Measurements from ENCODE around the gene OR51B4. TPM values are rescaled to one million over a fixed set of nuclear protein-coding genes. Genes with fewer than 3 reads are reported as not detected.
"Not testable (repeated sequence)": the region's sequence is repeated elsewhere in the genome, so short reads cannot be mapped to it uniquely, and the experiment has no call there.

OR51B4 gene
- total RNA-seq, 2 donors from 2014 or later = not detected

GRCh38 chr11:5313326-5314023 is 11.7 kb upstream of the OR51B4 start:
- not testable (repeated sequence) for H3K36me3 Mint-ChIP-seq (ENCODE audit: insufficient read depth in 2 of 2); H3K4me3 Mint-ChIP-seq; DNase-seq; H3K4me1 Mint-ChIP-seq (ENCODE audit: low read depth); H3K27ac Mint-ChIP-seq; H3K27me3 Mint-ChIP-seq (ENCODE audit: low read depth); H3K9me3 Mint-ChIP-seq; ATAC-seq (replicated peaks in 1 of 2)

- ATAC-seq (replicated peaks in 1 of 2) (no peak), DNase-seq (no peak)
- H3K4me1 Mint-ChIP-seq (ENCODE audit: low read depth) = no peaks in the 10 kb centered on the region
- peaks cover 1 to 2% of the 10 kb centered on the region in 2 donors for H3K9me3 Mint-ChIP-seq
- H3K27ac Mint-ChIP-seq = no peak overlapping the region
- H3K36me3 Mint-ChIP-seq (ENCODE audit: insufficient read depth in 2 of 2) = no peaks in the 10 kb centered on the region
- H3K4me3 Mint-ChIP-seq = no peak overlapping the region
- peaks cover 7% of the 10 kb centered on the region for H3K27me3 Mint-ChIP-seq (ENCODE audit: low read depth)
Measured at GRCh38 chr11:5310423-5310822, 8.7 kb upstream of the OR51B4 start.

DNA sequence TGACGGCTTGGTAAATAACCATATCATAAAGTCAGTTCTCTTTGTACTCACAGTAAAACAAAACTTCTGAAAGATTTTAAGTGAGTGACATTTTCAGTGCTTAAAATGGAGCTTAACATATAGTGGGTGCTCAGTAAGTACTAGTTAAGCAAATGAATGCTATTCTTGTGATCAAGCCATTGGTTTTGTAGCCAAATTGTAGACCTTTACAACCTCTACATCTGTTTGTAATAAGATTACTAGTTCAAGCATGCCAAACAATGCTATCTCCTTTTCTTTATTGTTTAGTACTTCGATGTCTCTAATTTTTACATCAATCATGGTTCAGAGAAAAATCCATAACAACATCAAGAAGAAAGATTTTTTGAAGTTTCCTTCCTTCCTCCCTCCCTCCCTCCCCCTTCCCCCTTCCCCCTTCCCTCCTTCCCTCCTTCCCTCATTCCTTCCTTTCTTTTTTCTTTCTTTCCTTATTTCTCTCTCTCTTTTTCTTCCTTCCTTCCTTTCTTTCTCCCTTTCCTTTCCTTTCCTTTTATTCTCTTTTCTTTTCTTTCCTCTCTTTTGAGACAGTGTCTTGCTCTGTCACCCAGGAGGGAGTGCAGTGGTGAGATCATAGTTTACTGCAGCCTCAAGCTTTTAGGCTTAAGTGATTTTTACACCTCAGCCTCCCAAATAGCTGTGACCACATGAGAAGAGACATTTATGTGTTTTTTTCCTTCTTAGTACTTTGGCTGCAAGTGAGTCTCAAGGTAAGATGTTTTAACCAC is 5.7 kb upstream of the OR51B4 start:
- Mint-ChIP-seq H3K9me3 (no peaks in the 10 kb centered on the region), H3K4me1 (ENCODE audit: low read depth) (no peaks in the 10 kb centered on the region), H3K4me3 (no peak overlapping the region), H3K27ac (no peak overlapping the region), H3K36me3 (ENCODE audit: insufficient read depth in 2 of 2) (no peaks in the 10 kb centered on the region), H3K27me3 (ENCODE audit: low read depth) (peaks cover 7% of the 10 kb centered on the region)
- DNase-seq (no peak), ATAC-seq (replicated peaks in 1 of 2) (no peak)

DNA sequence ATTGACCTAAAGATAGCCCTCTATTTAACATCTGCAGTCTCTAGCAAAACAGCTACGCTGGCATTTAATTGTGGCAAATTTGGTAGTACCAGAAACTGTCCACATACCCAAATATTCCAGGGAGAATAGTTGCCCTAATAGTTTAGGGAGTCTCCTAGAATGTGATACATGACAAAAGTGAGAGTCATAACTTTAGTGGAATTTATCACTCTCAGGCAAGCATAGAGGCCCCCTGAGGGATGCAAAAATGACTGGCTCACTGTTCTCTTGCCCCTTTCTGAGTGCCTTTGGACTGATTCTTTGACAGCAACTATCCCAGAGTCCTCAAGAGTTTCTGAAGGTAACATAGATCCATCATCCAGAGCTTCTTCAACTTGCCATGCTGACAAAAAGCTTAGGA is 2.3 kb upstream of the OR51B4 start:
- Mint-ChIP-seq H3K9me3 (no peaks in the 10 kb centered on the region), H3K27ac (no peak overlapping the region), H3K36me3 (ENCODE audit: insufficient read depth in 2 of 2) (no peaks in the 10 kb centered on the region), H3K27me3 (ENCODE audit: low read depth) (peaks cover 12% of the 10 kb centered on the region), H3K4me1 (ENCODE audit: low read depth) (no peaks in the 10 kb centered on the region), H3K4me3 (no peak overlapping the region)
- ATAC-seq (replicated peaks in 1 of 2) = no peak
- no peak for DNase-seq

DNA sequence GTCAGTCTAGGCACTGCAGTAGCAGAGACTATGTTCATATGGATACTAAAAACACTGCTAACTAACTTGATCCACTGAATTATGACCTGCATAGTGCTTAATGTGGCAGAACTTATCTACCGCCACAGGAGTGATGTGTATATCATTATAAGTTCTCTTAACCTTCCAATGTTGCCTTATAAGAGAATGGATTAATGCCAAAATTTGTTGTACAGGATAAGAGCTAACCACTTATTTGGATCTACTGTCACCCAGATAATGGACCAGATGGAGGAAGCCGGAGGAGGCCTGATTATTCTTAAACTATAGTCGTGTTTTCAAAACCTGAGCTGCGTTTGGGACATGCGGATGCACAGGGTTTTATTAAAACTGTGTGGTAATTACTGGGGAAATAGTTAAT is 1.9 kb upstream of the OR51B4 start:
- no peaks in the 10 kb centered on the region for H3K4me1 Mint-ChIP-seq (ENCODE audit: low read depth)
- no peaks in the 10 kb centered on the region for H3K9me3 Mint-ChIP-seq
- H3K27ac Mint-ChIP-seq = no peak overlapping the region
- no peaks in the 10 kb centered on the region for H3K36me3 Mint-ChIP-seq (ENCODE audit: insufficient read depth in 2 of 2)
- H3K4me3 Mint-ChIP-seq = no peak overlapping the region
- DNase-seq = no peak
- H3K27me3 Mint-ChIP-seq (ENCODE audit: low read depth) = peaks cover 12% of the 10 kb centered on the region
- no peak for ATAC-seq (replicated peaks in 1 of 2)

DNA sequence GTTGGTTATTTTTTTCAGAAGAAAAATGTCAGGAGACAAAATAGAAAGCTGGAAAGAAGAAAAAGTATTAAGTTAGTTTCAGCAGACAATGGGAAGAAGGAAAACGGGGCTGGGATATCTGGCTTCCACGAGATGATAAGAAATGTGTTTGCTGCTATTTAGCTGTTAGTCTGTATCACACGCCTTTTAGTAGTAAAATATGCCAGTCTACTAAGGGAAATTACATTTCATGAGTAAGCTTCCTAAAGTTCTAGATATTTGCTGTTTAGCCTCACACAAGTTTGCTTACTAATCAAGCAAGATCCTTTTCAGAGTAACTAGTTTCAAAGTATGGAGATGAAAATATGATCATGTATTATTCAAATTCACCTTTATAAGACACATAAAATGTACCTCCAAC is 1.5 kb downstream of the OR51B4 start:
- DNase-seq (no peak), ATAC-seq (replicated peaks in 1 of 2) (no peak)

DNA sequence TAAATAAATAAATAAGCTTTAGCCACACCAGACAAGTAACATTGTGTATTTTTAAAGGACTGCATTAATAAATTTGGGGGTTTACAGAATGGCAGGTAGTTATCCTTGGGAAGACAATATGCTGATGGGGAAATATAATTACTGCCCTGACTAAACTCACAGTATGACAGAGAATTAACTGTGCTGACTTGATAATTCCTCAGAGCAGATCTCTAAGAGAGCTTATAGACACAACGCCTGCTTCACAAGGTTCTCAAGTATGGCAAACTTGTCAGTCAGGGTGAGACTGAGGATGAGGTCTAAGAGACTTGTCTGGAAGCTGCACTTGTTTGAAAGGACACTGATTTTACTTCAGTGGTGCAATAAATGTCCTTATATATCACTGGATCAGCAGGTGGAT is 3.3 kb downstream of the OR51B4 start:
- no peak for ATAC-seq (replicated peaks in 1 of 2)
- no peak overlapping the region for H3K27ac Mint-ChIP-seq
- peaks cover 6% of the 10 kb centered on the region for H3K27me3 Mint-ChIP-seq (ENCODE audit: low read depth)
- no peaks in the 10 kb centered on the region for H3K36me3 Mint-ChIP-seq (ENCODE audit: insufficient read depth in 2 of 2)
- no peak for DNase-seq
- no peak overlapping the region for H3K4me3 Mint-ChIP-seq
- H3K9me3 Mint-ChIP-seq = no peaks in the 10 kb centered on the region
- H3K4me1 Mint-ChIP-seq (ENCODE audit: low read depth) = no peaks in the 10 kb centered on the region

More for the DNA sequence above, 1.5 kb downstream of the OR51B4 start:
- no peaks in the 10 kb centered on the region for H3K9me3 Mint-ChIP-seq
- H3K36me3 Mint-ChIP-seq (ENCODE audit: insufficient read depth in 2 of 2) = no peaks in the 10 kb centered on the region
- no peak overlapping the region for H3K4me3 Mint-ChIP-seq
- peaks cover 6% of the 10 kb centered on the region for H3K27me3 Mint-ChIP-seq (ENCODE audit: low read depth)
- no peak overlapping the region for H3K27ac Mint-ChIP-seq
- no peaks in the 10 kb centered on the region for H3K4me1 Mint-ChIP-seq (ENCODE audit: low read depth)

- Mint-ChIP-seq H3K9me3 (no peaks in the 10 kb centered on the region), H3K36me3 (ENCODE audit: insufficient read depth in 2 of 2) (no peaks in the 10 kb centered on the region), H3K27me3 (ENCODE audit: low read depth) (peaks cover 6% of the 10 kb centered on the region), H3K4me3 (no peak overlapping the region), H3K4me1 (ENCODE audit: low read depth) (no peaks in the 10 kb centered on the region), H3K27ac (no peak overlapping the region)
- ATAC-seq (replicated peaks in 1 of 2) (no peak), DNase-seq (no peak)
Measured at GRCh38 chr11:5297721-5298323, 3.9 kb downstream of the OR51B4 start.

DNA sequence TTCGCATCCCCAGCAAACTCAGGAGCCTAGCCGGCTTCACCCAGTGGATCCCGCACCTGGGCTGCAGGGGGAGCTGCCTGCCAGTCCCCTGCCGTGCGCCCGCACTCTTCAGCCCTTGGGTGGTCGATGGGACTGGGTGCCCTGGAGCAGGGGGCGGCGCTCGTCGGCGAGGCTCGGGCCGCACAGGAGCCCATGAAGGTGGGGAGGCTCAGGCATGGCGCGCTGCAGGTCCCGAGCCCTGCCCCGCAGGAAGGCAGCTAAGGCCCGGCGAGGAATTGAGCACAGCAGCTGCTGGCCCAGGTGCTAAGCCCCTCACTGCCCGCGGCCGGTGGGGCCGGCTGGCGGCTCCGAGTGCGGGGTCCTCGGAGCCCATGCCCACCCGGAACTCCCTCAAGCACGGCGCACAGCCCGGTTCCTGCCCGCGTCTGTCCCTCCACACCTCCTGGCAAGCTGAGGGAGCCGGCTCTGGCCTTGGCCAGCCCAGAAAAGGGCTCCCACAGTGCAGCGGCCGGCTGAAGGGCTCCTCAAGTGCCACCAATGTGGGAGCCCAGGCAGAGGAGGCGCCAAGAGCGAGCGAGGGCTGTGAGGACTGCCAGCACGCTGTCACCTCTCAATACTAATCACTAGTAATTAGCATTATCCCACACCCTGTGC is 7.3 kb downstream of the OR51B4 start:
- H3K27me3 Mint-ChIP-seq (ENCODE audit: low read depth); H3K9me3 Mint-ChIP-seq; H3K36me3 Mint-ChIP-seq (ENCODE audit: insufficient read depth in 2 of 2); DNase-seq; ATAC-seq (replicated peaks in 1 of 2); H3K27ac Mint-ChIP-seq; H3K4me1 Mint-ChIP-seq (ENCODE audit: low read depth); H3K4me3 Mint-ChIP-seq: not testable (repeated sequence)

- DNase-seq (no peak), ATAC-seq (replicated peaks in 1 of 2) (no peak)
- no peak overlapping the region for H3K27ac Mint-ChIP-seq
- H3K4me1 Mint-ChIP-seq (ENCODE audit: low read depth) = no peaks in the 10 kb centered on the region
- H3K36me3 Mint-ChIP-seq (ENCODE audit: insufficient read depth in 2 of 2) = no peaks in the 10 kb centered on the region
- no peak overlapping the region for H3K4me3 Mint-ChIP-seq
- H3K9me3 Mint-ChIP-seq = no peaks in the 10 kb centered on the region
- no peaks in the 10 kb centered on the region for H3K27me3 Mint-ChIP-seq (ENCODE audit: low read depth)
Measured at GRCh38 chr11:5293028-5293427, 8.7 kb downstream of the OR51B4 start.

DNA sequence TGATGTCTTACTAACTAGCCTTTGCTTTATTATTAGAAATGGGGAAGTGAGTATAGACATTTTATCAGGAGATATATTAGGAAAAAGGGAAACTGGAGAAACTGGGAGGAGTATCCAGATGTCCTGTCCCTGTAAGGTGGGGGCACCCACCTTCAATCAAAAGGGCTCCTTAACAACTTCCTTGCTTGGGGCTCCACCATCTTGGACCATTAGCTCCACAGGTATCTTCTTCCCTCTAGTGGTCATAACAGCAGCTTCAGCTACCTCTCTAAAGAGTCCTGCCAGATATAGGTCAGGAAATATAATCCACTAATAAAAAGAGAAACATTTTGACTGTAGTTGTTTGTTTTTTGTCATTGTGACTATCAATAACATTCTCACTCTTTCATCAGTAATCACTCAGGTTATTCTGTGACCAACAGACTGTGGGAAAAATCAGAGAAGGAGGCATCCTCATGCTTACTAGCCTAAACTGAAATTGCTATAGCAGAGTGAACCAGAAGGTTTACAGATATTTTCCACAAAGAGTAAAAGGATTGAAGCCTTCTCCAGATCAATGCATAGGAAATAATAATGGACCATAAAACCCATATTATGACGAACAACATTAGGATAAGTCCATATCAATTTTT is 10.4 kb downstream of the OR51B4 start:
- Mint-ChIP-seq H3K4me3 (no peak overlapping the region), H3K9me3 (no peaks in the 10 kb centered on the region), H3K27ac (no peak overlapping the region), H3K27me3 (ENCODE audit: low read depth) (no peaks in the 10 kb centered on the region), H3K36me3 (ENCODE audit: insufficient read depth in 2 of 2) (no peaks in the 10 kb centered on the region), H3K4me1 (ENCODE audit: low read depth) (no peaks in the 10 kb centered on the region)
- ATAC-seq (replicated peaks in 1 of 2) (peak; percentile 35 to 49), DNase-seq (no peak)

DNA sequence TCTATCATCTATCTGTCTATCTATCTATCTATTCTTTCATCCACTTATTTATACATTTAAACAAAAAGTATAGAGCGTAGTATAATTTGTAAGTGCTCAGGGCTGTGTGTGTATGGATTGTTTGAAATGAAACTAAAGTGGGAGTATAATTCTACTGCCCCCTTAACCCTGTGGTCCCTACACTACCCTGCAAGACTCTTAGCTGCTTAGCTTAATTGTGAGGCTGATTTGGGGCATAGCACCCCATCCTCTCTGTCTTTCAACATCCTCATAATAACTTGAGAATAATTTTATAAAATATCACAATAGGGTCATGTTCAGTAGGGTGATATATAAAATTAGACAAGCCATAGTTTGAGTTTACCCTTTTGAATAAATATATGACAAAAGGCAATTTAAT is 11.6 kb downstream of the OR51B4 start:
- Mint-ChIP-seq H3K36me3 (ENCODE audit: insufficient read depth in 2 of 2) (no peaks in the 10 kb centered on the region), H3K27ac (no peak overlapping the region), H3K9me3 (no peaks in the 10 kb centered on the region), H3K27me3 (ENCODE audit: low read depth) (no peaks in the 10 kb centered on the region), H3K4me3 (no peak overlapping the region), H3K4me1 (ENCODE audit: low read depth) (no peaks in the 10 kb centered on the region)
- no peak for ATAC-seq (replicated peaks in 1 of 2)
- no peak for DNase-seq

- Mint-ChIP-seq H3K9me3 (no peaks in the 10 kb centered on the region), H3K36me3 (ENCODE audit: insufficient read depth in 2 of 2) (no peaks in the 10 kb centered on the region), H3K27ac (no peak overlapping the region), H3K4me3 (no peak overlapping the region), H3K27me3 (ENCODE audit: low read depth) (no peaks in the 10 kb centered on the region), H3K4me1 (ENCODE audit: low read depth) (no peaks in the 10 kb centered on the region)
- ATAC-seq (replicated peaks in 1 of 2) (no peak), DNase-seq (no peak)
Measured at GRCh38 chr11:5289696-5290095, 12.1 kb downstream of the OR51B4 start.
